Activated naive CD8-positive, alpha-beta T cell treated with anti-CD3 and anti-CD28 coated beads for 36 hours (primary cell): ENCODE data around the gene LYPD6B. TPM values are rescaled to one million over a fixed set of nuclear protein-coding genes. Genes with fewer than 3 reads are reported as not detected.

Source experiments
- DNase-seq: peaks from one replicate; pipeline ENCODE4 v3.0.0; 2021
- H3K27ac Mint-ChIP-seq: one replicate; pipeline ENCODE4 v1.8.0; 2022; ENCODE audit warnings: mild to moderate bottlenecking, moderate library complexity, mixed read lengths
- H3K27me3 Mint-ChIP-seq: one replicate; pipeline ENCODE4 v1.8.0; 2022; ENCODE audit warnings: mild to moderate bottlenecking, mixed read lengths
- H3K36me3 Mint-ChIP-seq: one replicate; pipeline ENCODE4 v1.8.0; 2021; ENCODE audit warnings: mild to moderate bottlenecking, mixed read lengths
- H3K4me1 Mint-ChIP-seq: one replicate; pipeline ENCODE4 v1.8.0; 2021; ENCODE audit warnings: mixed read lengths
- H3K4me3 Mint-ChIP-seq: one replicate; pipeline ENCODE4 v1.8.0; 2022; ENCODE audit warnings: mild to moderate bottlenecking, moderate library complexity, mixed read lengths
- H3K9me3 Mint-ChIP-seq: one replicate; pipeline ENCODE4 v1.8.0; 2022; ENCODE audit warnings: mixed read lengths
- total RNA-seq, 2 experiments: library from RNA; stranded (reverse); gene quantifications; one replicate each; pipeline ENCODE4 v1.2.3, GENCODE V29; 2021

LYPD6B gene
- total RNA-seq, 2 experiments from 2014 or later = not detected

- Mint-ChIP-seq H3K36me3 (no peaks in the 10 kb centered on the region), H3K4me3 (no peak overlapping the region), H3K27ac (no peak overlapping the region), H3K4me1 (no peaks in the 10 kb centered on the region), H3K27me3 (peaks cover 12% of the 10 kb centered on the region), H3K9me3 (peaks cover 20% of the 10 kb centered on the region)
- no peak for DNase-seq
These were observed 8.6 kb downstream of the LYPD6B start for GRCh38 chr2:149047118-149047517.

DNA sequence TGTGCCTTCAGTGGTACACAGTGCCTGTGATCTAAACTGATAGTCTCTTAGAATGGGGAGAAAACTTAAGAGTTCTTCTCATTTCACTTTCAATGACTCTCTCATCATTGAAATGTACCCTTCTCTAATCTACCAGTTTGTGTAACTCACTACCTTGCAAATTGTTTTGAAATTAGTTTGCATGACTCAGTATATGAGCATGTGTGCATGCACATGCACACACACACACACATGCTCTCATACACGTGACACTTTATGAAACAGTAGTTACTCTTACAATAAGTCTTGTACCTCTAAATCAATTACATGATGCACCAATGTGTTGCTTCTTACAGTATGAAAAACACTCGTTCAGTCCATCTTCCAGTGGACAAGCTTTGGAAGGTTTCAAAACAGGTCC is 10.6 kb downstream of the LYPD6B start:
- Mint-ChIP-seq H3K36me3 (no peaks in the 10 kb centered on the region), H3K27ac (no peak overlapping the region), H3K4me1 (no peaks in the 10 kb centered on the region), H3K27me3 (peaks cover 10% of the 10 kb centered on the region), H3K4me3 (no peak overlapping the region), H3K9me3 (peaks cover 20% of the 10 kb centered on the region)
- no peak for DNase-seq

- no peak for DNase-seq
- H3K36me3 Mint-ChIP-seq = no peaks in the 10 kb centered on the region
- peaks cover 18% of the 10 kb centered on the region for H3K9me3 Mint-ChIP-seq
- no peak overlapping the region for H3K27ac Mint-ChIP-seq
- peaks cover 10% of the 10 kb centered on the region for H3K27me3 Mint-ChIP-seq
- no peak overlapping the region for H3K4me3 Mint-ChIP-seq
- H3K4me1 Mint-ChIP-seq = no peaks in the 10 kb centered on the region
These were observed 11.7 kb downstream of the LYPD6B start for GRCh38 chr2:149050188-149050587.

DNA sequence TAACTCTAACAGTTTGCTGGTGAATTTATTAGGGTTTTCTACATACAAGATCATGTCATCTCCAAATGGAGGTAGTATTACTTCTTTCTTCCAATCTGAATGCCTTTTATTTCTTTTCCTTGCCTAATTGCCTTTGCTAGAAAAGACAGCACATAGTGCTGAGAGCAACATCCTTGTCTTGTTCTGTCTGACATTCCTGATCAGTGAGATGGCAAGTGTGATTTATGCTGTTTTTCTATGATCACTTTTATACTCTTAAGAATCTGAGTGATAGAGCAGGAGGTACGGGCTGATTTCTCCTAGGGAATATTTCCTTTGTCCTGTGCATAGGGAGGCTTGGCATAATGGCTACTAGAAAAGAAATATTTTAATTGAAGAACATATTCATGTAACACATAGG is 17.3 kb downstream of the LYPD6B start:
- peaks cover 6% of the 10 kb centered on the region for H3K27me3 Mint-ChIP-seq
- no peak for DNase-seq
- H3K4me1 Mint-ChIP-seq = no peaks in the 10 kb centered on the region
- no peaks in the 10 kb centered on the region for H3K36me3 Mint-ChIP-seq
- H3K27ac Mint-ChIP-seq = no peak overlapping the region
- H3K9me3 Mint-ChIP-seq = no peaks in the 10 kb centered on the region
- H3K4me3 Mint-ChIP-seq = no peak overlapping the region

GRCh38 chr2:149056541-149057255 is 18.2 kb downstream of the LYPD6B start:
- no peak for DNase-seq
- H3K36me3 Mint-ChIP-seq = no peaks in the 10 kb centered on the region
- H3K9me3 Mint-ChIP-seq = no peaks in the 10 kb centered on the region
- H3K4me3 Mint-ChIP-seq = no peak overlapping the region
- H3K4me1 Mint-ChIP-seq = no peaks in the 10 kb centered on the region
- H3K27ac Mint-ChIP-seq = no peak overlapping the region
- H3K27me3 Mint-ChIP-seq = peaks cover 6% of the 10 kb centered on the region

- H3K9me3 Mint-ChIP-seq = no peaks in the 10 kb centered on the region
- no peaks in the 10 kb centered on the region for H3K4me1 Mint-ChIP-seq
- no peaks in the 10 kb centered on the region for H3K36me3 Mint-ChIP-seq
- H3K4me3 Mint-ChIP-seq = no peak overlapping the region
- H3K27ac Mint-ChIP-seq = no peak overlapping the region
- H3K27me3 Mint-ChIP-seq = peaks cover 6% of the 10 kb centered on the region
- DNase-seq = no peak
These were observed 18.9 kb downstream of the LYPD6B start for GRCh38 chr2:149057401-149057800.

DNA sequence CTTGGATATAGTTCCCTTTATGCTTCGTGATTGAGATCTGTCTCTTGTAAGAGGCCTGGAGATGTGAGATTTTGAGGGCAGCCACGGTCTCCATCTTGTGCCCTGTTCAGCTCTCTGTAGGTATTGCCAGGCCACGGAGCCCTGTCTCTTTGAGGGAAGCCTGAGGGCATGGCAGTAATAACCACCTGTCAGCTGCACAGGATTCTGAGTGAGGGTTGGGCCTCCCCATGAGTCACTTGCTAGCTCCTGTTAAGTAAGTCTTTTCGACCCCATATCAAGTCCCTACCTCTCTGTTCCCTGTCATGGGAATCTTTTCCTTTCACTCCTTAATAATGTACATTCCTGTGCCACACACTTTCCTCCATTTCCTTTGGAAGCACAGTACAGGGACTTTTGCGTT is 20.4 kb downstream of the LYPD6B start:
- H3K27ac Mint-ChIP-seq = no peak overlapping the region

DNA sequence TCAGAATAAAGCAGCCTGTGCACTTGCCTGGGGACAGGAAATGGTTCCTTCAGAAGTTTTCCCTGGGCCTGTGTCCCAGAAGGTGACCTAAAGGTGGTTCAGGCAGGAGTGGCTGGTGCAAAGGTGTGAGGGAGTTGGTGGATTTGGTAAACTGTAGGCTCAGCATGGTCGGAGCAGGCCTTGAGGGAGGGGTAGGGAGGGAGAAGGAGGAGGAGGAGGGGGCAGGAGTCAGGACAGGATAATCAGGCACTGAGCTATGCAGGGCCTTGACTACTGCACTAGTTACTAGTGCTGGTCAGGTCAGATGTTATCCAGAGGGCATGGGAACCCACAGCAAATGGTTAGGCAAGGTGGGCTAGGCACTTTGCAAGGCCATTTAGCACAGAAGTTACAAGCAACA is 21.3 kb downstream of the LYPD6B start:
- no peaks in the 10 kb centered on the region for H3K27me3 Mint-ChIP-seq
- H3K36me3 Mint-ChIP-seq = no peaks in the 10 kb centered on the region
- no peak overlapping the region for H3K4me3 Mint-ChIP-seq
- no peaks in the 10 kb centered on the region for H3K4me1 Mint-ChIP-seq
- no peak for DNase-seq
- H3K9me3 Mint-ChIP-seq = no peaks in the 10 kb centered on the region
- H3K27ac Mint-ChIP-seq = no peak overlapping the region

More for the DNA sequence above, 20.4 kb downstream of the LYPD6B start:
- Mint-ChIP-seq H3K9me3 (no peaks in the 10 kb centered on the region), H3K4me3 (no peak overlapping the region), H3K4me1 (no peaks in the 10 kb centered on the region), H3K36me3 (no peaks in the 10 kb centered on the region), H3K27me3 (peaks cover 2% of the 10 kb centered on the region)
- no peak for DNase-seq

DNA sequence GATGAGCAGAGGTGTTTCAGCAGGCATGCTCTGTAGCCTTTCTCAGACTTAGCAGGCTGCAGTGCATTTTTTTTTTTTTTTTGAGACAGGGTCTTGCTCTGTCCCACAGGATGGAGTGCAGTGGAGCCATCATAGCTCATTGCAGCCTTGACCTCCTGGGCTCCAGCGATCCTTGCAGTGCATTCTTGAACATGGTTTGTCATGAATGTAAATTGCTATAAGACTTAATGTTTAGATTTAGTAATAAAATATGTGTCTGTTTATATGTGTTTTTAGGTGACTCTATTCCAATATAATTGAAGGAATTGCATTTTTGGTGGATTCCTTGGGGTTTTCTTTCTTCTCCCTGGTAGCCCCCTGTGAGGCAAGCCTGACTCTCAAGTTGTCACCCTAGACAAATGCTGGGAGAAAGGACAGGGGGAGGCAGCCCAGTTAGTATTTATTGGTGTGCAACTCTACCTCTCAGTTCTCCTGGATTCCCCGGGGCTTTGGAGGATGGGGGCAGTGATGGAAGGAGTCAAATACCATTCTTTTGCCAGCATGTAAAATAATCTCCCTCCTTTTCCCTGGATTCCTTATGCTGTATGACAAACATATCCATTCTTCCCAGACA is 22.7 kb downstream of the LYPD6B start:
- Mint-ChIP-seq H3K27ac (no peak overlapping the region), H3K9me3 (no peaks in the 10 kb centered on the region), H3K4me1 (no peaks in the 10 kb centered on the region), H3K27me3 (no peaks in the 10 kb centered on the region), H3K4me3 (no peak overlapping the region), H3K36me3 (no peaks in the 10 kb centered on the region)
- DNase-seq = no peak

DNA sequence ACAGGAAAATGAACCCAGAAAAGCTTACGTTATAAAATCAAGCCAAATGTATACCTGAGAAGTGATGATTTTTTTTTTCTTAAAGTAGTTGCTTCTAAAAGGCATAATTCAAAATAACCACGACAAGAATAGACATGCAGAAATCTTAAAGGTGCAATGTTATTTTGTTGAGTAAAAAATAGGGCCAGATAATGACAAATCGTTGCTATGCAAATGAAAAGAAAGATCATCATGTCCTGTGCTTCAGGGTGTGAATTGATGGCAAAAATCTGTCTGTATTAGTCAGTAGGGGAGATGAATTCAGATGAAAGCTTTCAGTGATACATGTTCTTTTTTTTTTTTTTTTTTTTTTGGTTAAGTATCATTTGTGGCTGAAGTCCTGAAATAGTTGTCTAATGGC is 24.0 kb downstream of the LYPD6B start:
- Mint-ChIP-seq H3K9me3 (peaks cover 2% of the 10 kb centered on the region), H3K27ac (no peak overlapping the region), H3K4me1 (no peaks in the 10 kb centered on the region), H3K4me3 (no peak overlapping the region), H3K27me3 (peaks cover 7% of the 10 kb centered on the region), H3K36me3 (no peaks in the 10 kb centered on the region)
- no peak for DNase-seq

- Mint-ChIP-seq H3K4me3 (no peak overlapping the region), H3K4me1 (no peaks in the 10 kb centered on the region), H3K27me3 (peaks cover 13% of the 10 kb centered on the region), H3K9me3 (peaks cover 2% of the 10 kb centered on the region), H3K27ac (no peak overlapping the region), H3K36me3 (no peaks in the 10 kb centered on the region)
- no peak for DNase-seq
These were observed 24.7 kb downstream of the LYPD6B start for GRCh38 chr2:149063177-149063576.

DNA sequence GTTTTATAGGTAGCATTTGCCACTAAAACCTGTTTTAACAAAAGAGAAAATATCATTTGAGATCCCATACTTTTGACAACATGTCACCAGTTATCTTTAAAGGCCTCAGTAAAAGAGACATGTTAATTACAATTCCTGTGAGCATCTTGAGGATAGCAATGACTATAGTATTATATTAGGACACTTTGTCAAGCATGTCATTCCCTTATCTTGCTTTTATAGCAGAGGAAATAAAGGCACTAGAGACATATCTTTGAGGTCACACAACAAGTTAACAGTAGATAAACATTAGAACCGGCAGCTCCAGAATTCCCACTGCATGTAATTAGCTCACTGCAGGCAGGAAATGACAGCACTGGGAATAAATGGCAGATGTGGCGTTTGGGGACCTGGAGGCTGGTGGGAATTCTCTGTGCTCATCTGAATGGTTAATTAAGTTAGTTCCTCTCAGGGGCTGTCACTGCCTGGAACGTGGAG is 25.9 kb downstream of the LYPD6B start:
- Mint-ChIP-seq H3K4me3 (no peak overlapping the region), H3K4me1 (peaks cover 4% of the 10 kb centered on the region), H3K9me3 (peaks cover 2% of the 10 kb centered on the region), H3K27ac (no peak overlapping the region), H3K27me3 (peaks cover 19% of the 10 kb centered on the region), H3K36me3 (no peaks in the 10 kb centered on the region)
- DNase-seq = no peak

- H3K27ac Mint-ChIP-seq = no peak overlapping the region
- H3K9me3 Mint-ChIP-seq = peaks cover 2% of the 10 kb centered on the region
- H3K4me1 Mint-ChIP-seq = peaks cover 10% of the 10 kb centered on the region
- H3K36me3 Mint-ChIP-seq = no peaks in the 10 kb centered on the region
- H3K4me3 Mint-ChIP-seq = no peak overlapping the region
- DNase-seq = no peak
- peaks cover 24% of the 10 kb centered on the region for H3K27me3 Mint-ChIP-seq
These were observed 26.5 kb downstream of the LYPD6B start for GRCh38 chr2:149064856-149065630.

GRCh38 chr2:149068225-149068995 is 29.9 kb downstream of the LYPD6B start:
- peaks cover 2% of the 10 kb centered on the region for H3K9me3 Mint-ChIP-seq
- H3K27ac Mint-ChIP-seq = no peak overlapping the region
- DNase-seq = no peak
- peaks cover 11% of the 10 kb centered on the region for H3K4me1 Mint-ChIP-seq
- H3K4me3 Mint-ChIP-seq = no peak overlapping the region
- H3K27me3 Mint-ChIP-seq = peaks cover 42% of the 10 kb centered on the region
- H3K36me3 Mint-ChIP-seq = no peaks in the 10 kb centered on the region
